Measurements from ENCODE around the gene ABCG4. TPM values are rescaled to one million over a fixed set of nuclear protein-coding genes. Genes with fewer than 3 reads are reported as not detected.

Gene ABCG4
- total and polyA plus RNA-seq, 9 of the 15 experiments (the other 6 are each of a cell fraction or from before 2014, with no cell fraction given): 0.03 to 0.11 (median 0.07) TPM; not detected in 4

DNA sequence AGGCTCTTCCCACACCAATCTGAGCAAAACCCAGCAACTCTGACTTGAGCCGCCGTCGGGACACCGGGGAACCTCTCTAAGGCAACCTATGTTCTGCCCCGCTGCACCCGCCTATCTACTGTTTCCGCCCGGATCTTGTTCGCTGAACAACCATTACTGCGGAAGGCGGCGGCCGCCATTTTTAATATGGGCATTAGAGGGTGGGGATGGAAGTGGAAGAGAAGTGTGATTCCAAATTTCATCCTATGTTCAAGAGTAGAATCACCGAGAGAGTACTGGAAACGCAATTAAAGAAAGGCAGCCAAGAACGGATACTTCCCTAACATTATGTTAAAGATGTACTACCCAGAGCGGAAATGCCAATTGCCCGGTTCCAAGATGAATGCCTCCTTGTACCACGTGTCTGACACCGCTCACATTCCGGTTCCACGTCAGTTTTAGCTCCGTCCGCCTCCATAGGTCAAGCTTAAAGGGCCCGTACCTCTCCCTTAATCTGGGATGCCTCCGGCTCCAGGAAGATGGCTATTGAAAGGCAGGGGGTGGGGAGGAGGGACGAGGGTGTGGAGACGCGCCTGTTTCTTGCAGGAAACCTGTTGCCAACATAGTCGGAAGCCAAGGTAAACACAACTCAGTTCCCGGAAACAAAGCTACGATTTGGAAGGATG is 47.0 kb upstream of the ABCG4 start, which contains the start of gene DPAGT1 (continued):
- TF ChIP-seq MYNN (IDR thresholded peaks at IDR 0.05): 0 out of 2 replicates have a peak, but pooled peaks have one; percentile 36
- TF ChIP-seq MYNN (CRISPR knock-in tag; IDR thresholded peaks at IDR 0.05): no peak
- TF ChIP-seq, protein P1, sequence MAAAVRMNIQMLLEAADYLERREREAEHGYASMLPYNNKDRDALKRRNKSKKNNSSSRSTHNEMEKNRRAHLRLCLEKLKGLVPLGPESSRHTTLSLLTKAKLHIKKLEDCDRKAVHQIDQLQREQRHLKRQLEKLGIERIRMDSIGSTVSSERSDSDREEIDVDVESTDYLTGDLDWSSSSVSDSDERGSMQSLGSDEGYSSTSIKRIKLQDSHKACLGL (CRISPR knock-in tag; IDR thresholded peaks at IDR 0.05; ENCODE audit: borderline replicate concordance, poor library complexity, severe bottlenecking): peak; percentile 96
- TF ChIP-seq ZNF239 (CRISPR knock-in tag; IDR thresholded peaks at IDR 0.05): no peak
- no peak for TF ChIP-seq FIP1L1 (IDR thresholded peaks at IDR 0.05; ENCODE audit: low read depth, low read length, poor library complexity, severe bottlenecking)
- TF ChIP-seq NELFE (IDR thresholded peaks at IDR 0.05; ENCODE audit: insufficient read depth, insufficient read length): no peak
- TF ChIP-seq SNIP1 (IDR thresholded peaks at IDR 0.05; ENCODE audit: low read depth): no peak
- peak; percentile 37; the same call in 1 of the 2 replicates for TF ChIP-seq EHMT2 (IDR thresholded peaks at IDR 0.05)
- no peak for TF ChIP-seq SRSF1 (IDR thresholded peaks at IDR 0.05; ENCODE audit: low read depth, low read length)
- TF ChIP-seq FOXJ3 (CRISPR knock-in tag; IDR thresholded peaks at IDR 0.05): no peak
- no peak for TF ChIP-seq ARID2 (IDR thresholded peaks at IDR 0.05)
- TF ChIP-seq, protein P2, sequence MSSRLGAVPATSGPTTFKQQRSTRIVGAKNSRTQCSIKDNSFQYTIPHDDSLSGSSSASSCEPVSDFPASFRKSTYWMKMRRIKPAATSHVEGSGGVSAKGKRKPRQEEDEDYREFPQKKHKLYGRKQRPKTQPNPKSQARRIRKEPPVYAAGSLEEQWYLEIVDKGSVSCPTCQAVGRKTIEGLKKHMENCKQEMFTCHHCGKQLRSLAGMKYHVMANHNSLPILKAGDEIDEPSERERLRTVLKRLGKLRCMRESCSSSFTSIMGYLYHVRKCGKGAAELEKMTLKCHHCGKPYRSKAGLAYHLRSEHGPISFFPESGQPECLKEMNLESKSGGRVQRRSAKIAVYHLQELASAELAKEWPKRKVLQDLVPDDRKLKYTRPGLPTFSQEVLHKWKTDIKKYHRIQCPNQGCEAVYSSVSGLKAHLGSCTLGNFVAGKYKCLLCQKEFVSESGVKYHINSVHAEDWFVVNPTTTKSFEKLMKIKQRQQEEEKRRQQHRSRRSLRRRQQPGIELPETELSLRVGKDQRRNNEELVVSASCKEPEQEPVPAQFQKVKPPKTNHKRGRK (tag; IDR thresholded peaks at IDR 0.05): no peak
- peak; percentile 46; the same call in 1 of the 2 replicates for TF ChIP-seq MYBL2 (IDR thresholded peaks at IDR 0.05; ENCODE audit: low read depth)
- TF ChIP-seq MYBL2 (CRISPR knock-in tag; IDR thresholded peaks at IDR 0.05; ENCODE audit: borderline replicate concordance): no peak
- TF ChIP-seq, protein P3, sequence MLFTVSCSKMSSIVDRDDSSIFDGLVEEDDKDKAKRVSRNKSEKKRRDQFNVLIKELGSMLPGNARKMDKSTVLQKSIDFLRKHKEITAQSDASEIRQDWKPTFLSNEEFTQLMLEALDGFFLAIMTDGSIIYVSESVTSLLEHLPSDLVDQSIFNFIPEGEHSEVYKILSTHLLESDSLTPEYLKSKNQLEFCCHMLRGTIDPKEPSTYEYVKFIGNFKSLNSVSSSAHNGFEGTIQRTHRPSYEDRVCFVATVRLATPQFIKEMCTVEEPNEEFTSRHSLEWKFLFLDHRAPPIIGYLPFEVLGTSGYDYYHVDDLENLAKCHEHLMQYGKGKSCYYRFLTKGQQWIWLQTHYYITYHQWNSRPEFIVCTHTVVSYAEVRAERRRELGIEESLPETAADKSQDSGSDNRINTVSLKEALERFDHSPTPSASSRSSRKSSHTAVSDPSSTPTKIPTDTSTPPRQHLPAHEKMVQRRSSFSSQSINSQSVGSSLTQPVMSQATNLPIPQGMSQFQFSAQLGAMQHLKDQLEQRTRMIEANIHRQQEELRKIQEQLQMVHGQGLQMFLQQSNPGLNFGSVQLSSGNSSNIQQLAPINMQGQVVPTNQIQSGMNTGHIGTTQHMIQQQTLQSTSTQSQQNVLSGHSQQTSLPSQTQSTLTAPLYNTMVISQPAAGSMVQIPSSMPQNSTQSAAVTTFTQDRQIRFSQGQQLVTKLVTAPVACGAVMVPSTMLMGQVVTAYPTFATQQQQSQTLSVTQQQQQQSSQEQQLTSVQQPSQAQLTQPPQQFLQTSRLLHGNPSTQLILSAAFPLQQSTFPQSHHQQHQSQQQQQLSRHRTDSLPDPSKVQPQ (CRISPR knock-in tag; IDR thresholded peaks at IDR 0.05; ENCODE audit: borderline replicate concordance): no peak
- peak; percentile 70; the same call in 1 of the 2 replicates for TF ChIP-seq ELF4 (CRISPR knock-in tag; IDR thresholded peaks at IDR 0.05)
- TF ChIP-seq ZNF384 (IDR thresholded peaks at IDR 0.05; ENCODE audit: low read depth, low read length): no peak
- TF ChIP-seq ZFP36 (IDR thresholded peaks at IDR 0.05; ENCODE audit: low read depth, low read length, partially characterized antibody): no peak
- peak; percentile 74 for TF ChIP-seq ZNF766 (CRISPR knock-in tag; conservative IDR thresholded peaks at IDR 0.05)
- TF ChIP-seq ZBTB1 (CRISPR knock-in tag; IDR thresholded peaks at IDR 0.05; ENCODE audit: borderline replicate concordance, low read depth): no peak
- TF ChIP-seq MED1 (CRISPR knock-in tag; IDR thresholded peaks at IDR 0.05; ENCODE audit: borderline replicate concordance): no peak
- TF ChIP-seq KDM2B (CRISPR knock-in tag; IDR thresholded peaks at IDR 0.05): no peak
- TF ChIP-seq TFAM (CRISPR knock-in tag; conservative IDR thresholded peaks at IDR 0.05): no peak
- no peak for TF ChIP-seq PTBP1 (IDR thresholded peaks at IDR 0.05; ENCODE audit: low read depth, low read length)
- no peak for TF ChIP-seq BHLHE40 (IDR thresholded peaks at IDR 0.05; ENCODE audit: low read length)
- TF ChIP-seq NFATC3 (IDR thresholded peaks at IDR 0.05): no peak; the same call in 1 of the 2 replicates
- TF ChIP-seq ZNF263 (CRISPR knock-in tag; IDR thresholded peaks at IDR 0.05; ENCODE audit: borderline replicate concordance): peak; percentile 88; the same call in 1 of the 2 replicates
